ENCODE data around the gene DOCK11. TPM values are rescaled to one million over a fixed set of nuclear protein-coding genes. Genes with fewer than 3 reads are reported as not detected.
A peak's percentile ranks its signal among the peaks of the same experiment; 100 is the strongest.
"Not testable (repeated sequence)": the region's sequence is repeated elsewhere in the genome, so short reads cannot be mapped to it uniquely, and the experiment has no call there.

Gene DOCK11
- polyA plus RNA-seq (2012; ENCODE audit: missing spikeins) = 14.9 TPM

DNA sequence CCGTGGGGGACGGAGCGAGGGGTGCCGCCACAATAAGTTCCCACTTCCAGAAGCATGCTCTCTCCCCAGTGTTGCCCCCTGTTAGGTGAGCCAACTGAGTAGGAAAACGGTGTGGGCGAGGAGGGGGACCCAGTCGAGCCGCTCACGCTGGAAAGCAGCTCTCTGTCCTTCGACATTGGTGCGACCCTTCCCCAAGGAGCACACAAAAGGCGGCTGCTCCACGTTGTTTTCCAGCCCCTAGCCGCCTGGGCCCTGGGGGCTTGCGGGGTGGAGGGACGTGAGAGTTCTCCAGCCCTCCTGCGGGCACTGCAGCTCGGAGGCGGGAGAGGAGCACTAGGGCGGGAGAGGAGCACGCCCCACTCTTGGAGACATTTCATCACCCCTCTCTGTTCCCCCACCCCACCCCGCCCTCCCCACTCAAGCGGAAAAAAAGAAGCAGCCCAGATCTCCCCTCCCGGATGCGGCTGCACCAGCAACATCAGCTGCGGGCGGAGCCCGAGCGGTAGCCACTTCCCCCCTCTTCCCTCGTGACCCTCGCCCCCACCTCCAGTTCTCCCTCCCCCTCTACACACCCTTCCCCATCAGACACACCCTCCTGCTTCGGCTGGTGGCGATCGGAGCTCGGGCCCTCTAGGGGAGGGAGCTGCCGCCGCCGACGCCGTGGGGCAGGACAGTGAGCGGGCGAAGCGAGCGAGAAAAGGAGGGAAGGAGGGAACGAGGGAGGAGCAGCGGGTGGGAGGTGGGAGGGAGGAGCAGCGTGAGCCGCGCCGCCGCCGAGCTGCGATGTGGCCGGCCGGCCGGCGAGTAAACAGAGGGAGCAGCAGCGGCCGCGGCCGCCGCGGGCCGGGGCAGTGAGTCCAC, at the start of gene DOCK11:
Gene DOCK11 (plus strand): TSS at position 755 of the 861 bp plus-strand sequence. CDS start 157 bp downstream, outside the sequence.
- DNase-seq (ENCODE audit: insufficient read length) (peak; percentile 60), FAIRE-seq (peak; percentile 89)
- TF ChIP-seq TAF1 (IDR thresholded peaks at IDR 0.05; ENCODE audit: borderline replicate concordance, low read depth, low read length) (no peak), POLR2A (IDR thresholded peaks at IDR 0.05; ENCODE audit: low read depth, low read length) (no peak), POLR2AphosphoS5 (IDR thresholded peaks at IDR 0.05; ENCODE audit: low read depth, low read length) (no peak)

DNA sequence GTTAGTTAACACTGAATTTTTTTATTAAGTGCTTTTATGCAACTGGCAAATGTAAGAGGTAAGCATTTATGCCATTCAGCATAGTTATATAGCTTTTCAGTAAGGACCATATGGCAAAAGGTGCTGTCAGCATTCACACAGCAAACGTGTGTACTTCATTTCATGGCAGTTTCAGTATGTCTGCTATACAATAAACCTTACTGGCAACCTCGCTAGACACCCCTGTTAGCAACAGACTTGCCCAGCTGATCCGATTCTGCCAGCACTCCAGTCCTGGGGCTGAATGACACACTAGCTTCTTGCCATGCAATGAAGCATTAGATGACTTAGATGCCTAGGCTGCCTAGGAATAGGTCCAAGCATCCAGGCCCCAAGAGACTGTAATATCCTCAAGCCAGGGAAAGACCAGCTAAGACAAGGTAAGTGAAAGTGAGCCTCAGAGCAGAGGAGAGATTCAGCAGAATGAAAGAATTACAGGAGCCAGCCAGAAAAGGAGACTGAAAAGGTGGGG, 47.3 kb upstream of the DOCK11 start:
- no peak for FAIRE-seq
- no peak for DNase-seq (ENCODE audit: insufficient read length)
- TF ChIP-seq POLR2A (IDR thresholded peaks at IDR 0.05; ENCODE audit: low read depth, low read length) = no peak
- TF ChIP-seq TAF1 (IDR thresholded peaks at IDR 0.05; ENCODE audit: borderline replicate concordance, low read depth, low read length) = no peak
- no peak for TF ChIP-seq POLR2AphosphoS5 (IDR thresholded peaks at IDR 0.05; ENCODE audit: low read depth, low read length)

DNA sequence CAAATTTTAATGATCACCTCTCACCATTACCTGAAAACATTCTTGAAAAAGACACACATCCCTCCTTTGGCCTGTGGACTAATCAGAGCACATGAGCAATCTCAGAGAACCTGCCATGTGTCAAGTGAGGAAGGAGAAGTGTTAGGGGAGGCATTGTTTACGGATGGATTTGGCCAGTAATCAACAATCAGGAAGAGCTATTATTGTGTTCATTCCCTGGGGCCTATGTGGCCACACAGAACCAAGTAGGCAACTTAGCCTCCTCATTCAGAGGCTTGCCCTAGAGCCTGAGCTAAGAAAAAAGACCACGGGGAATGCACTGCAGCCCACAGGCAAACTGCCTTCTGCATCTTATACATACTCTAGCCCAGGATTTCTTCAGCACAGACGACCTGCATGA, 40.6 kb upstream of the DOCK11 start:
- no peak for DNase-seq (ENCODE audit: insufficient read length)
- no peak for FAIRE-seq
- no peak for TF ChIP-seq POLR2A (IDR thresholded peaks at IDR 0.05; ENCODE audit: low read depth, low read length)
- no peak for TF ChIP-seq TAF1 (IDR thresholded peaks at IDR 0.05; ENCODE audit: borderline replicate concordance, low read depth, low read length)
- TF ChIP-seq POLR2AphosphoS5 (IDR thresholded peaks at IDR 0.05; ENCODE audit: low read depth, low read length) = no peak

DNA sequence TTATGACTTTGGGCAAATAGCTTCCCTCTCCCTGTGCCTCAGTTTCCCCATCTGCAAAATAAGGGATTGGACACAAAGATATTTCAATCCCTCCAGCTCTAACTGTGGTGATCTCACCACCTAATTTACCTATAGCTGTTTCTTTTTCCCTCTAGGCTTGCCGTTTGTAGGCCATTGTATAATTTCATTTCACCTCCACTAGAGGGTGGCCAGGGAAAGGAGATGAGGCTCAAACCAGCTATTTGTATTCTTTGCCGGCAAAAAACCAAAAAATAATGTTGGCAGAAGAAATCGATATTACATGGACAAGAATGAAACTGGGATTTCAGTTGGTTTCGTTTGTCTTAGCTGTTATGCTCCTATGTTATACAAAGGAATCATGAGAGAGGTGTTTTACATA, 36.1 kb upstream of the DOCK11 start:
- peak; percentile 13 for DNase-seq (ENCODE audit: insufficient read length)
- peak; percentile 14 for FAIRE-seq
- TF ChIP-seq TAF1 (IDR thresholded peaks at IDR 0.05; ENCODE audit: borderline replicate concordance, low read depth, low read length) (no peak), POLR2AphosphoS5 (IDR thresholded peaks at IDR 0.05; ENCODE audit: low read depth, low read length) (no peak), POLR2A (IDR thresholded peaks at IDR 0.05; ENCODE audit: low read depth, low read length) (no peak)

DNA sequence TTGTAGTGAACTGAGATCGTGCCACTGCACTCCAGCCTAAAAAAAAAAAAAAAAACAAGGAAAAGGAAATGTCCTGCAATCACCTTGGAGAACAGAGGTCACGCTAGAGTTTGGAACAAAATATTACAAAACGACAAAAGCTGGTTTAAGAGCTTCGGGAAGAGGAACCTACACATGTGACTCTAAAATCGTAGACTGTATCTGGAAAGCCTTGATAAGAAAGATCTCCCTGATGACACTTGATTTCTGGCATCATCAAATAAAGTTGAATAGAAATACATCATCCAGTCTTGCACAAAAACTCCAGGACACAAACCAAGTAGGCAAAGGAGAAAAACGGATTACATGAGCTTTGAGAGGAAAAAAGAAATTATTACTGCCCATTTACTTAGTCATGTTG, 31.1 kb upstream of the DOCK11 start:
- DNase-seq (ENCODE audit: insufficient read length) (no peak), FAIRE-seq (no peak)
- TF ChIP-seq TAF1 (IDR thresholded peaks at IDR 0.05; ENCODE audit: borderline replicate concordance, low read depth, low read length) = no peak
- no peak for TF ChIP-seq POLR2AphosphoS5 (IDR thresholded peaks at IDR 0.05; ENCODE audit: low read depth, low read length)
- no peak for TF ChIP-seq POLR2A (IDR thresholded peaks at IDR 0.05; ENCODE audit: low read depth, low read length)

DNA sequence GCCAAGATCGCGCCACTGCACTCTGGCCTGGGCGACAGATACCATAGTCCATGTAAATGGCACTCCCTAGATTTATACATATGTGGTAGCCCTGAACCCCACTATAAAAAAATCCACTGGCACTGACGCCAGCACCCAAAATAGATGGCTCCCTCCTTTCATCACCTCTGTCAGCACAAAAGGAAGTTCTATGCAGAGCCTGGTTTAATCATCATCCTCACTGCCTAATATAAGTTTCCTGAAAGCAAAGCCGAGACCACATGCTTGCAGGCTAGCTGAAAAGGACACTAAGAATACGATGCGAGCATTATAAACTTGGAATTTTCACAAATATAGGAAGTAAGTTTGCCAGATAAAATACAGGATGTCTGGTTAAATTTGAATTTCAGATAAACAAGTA, 27.5 kb upstream of the DOCK11 start:
- TF ChIP-seq POLR2AphosphoS5 (IDR thresholded peaks at IDR 0.05; ENCODE audit: low read depth, low read length) = no peak
- TF ChIP-seq POLR2A (IDR thresholded peaks at IDR 0.05; ENCODE audit: low read depth, low read length) = no peak
- TF ChIP-seq TAF1 (IDR thresholded peaks at IDR 0.05; ENCODE audit: borderline replicate concordance, low read depth, low read length) = no peak
- FAIRE-seq = no peak
- no peak for DNase-seq (ENCODE audit: insufficient read length)

DNA sequence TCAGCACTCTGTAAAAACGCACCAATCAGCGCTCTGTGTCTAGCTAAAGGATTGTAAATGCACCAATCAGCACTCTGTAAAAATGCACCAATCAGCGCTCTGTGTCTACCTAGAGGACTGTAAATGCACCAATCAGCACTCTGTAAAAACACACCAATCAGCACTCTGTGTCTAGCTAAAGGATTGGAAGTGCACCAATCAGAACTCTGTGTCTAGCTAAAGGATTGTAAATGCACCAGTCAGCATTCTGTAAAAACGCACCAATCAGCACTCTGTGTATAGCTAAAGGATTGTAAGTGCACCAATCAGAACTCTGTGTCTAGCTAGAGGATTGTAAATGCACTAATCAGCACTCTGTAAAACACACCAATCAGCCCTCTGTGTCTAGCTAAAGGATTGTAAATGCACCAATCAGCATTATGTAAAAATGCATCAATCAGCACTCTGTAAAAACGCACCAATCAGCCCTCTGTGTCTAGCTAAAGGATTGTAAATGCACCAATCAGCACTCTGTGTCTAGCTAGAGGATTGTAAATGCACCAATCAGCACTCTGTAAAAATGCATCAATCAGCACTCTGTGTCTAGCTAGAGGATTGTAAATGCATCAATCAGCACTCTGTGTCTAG, 24.8 kb upstream of the DOCK11 start:
- not testable (repeated sequence) for DNase-seq (ENCODE audit: insufficient read length); FAIRE-seq

DNA sequence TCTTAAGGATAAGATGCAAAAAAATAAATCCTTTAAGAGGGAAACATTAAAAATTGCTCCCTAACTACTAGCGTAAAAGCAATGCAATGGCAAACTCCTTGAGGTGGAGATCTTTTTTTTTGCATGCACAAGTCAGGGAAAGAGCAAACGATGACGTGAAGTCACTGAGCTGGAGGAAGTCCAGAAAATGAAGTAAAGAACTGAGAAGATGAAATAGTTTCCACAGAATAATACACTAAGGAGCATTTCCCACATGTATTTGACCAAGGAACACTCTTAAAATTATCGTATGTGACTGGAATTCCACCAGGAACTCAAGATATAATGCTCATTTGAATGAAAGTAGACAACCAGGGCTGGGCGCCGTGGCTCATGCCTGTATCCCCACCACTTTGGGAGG, 21.0 kb upstream of the DOCK11 start:
- FAIRE-seq = no peak
- TF ChIP-seq POLR2A (IDR thresholded peaks at IDR 0.05; ENCODE audit: low read depth, low read length) (no peak), TAF1 (IDR thresholded peaks at IDR 0.05; ENCODE audit: borderline replicate concordance, low read depth, low read length) (no peak), POLR2AphosphoS5 (IDR thresholded peaks at IDR 0.05; ENCODE audit: low read depth, low read length) (no peak)
- DNase-seq (ENCODE audit: insufficient read length) = no peak

DNA sequence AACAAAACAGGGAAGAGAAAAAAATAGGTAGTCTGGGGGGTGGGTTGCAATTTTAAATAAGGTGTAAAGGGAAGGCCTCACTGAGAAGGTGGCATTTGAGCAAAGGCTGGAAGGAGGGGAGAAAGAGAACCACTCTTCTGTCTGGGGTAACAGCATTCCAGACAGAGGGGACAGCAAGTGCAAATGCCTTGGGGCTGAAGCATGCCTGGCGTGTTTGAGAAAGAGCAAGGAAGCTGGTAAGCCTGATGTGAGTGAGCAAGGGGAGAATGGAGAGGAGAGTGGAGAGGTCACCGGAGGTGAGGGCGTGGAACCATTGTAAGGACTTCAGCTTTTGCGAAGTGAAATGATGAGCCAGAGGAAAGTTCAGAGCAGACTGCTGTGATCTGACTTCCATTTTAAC, 19.7 kb upstream of the DOCK11 start:
- no peak for TF ChIP-seq POLR2AphosphoS5 (IDR thresholded peaks at IDR 0.05; ENCODE audit: low read depth, low read length)
- no peak for TF ChIP-seq TAF1 (IDR thresholded peaks at IDR 0.05; ENCODE audit: borderline replicate concordance, low read depth, low read length)
- no peak for TF ChIP-seq POLR2A (IDR thresholded peaks at IDR 0.05; ENCODE audit: low read depth, low read length)
- DNase-seq (ENCODE audit: insufficient read length) (no peak), FAIRE-seq (no peak)

DNA sequence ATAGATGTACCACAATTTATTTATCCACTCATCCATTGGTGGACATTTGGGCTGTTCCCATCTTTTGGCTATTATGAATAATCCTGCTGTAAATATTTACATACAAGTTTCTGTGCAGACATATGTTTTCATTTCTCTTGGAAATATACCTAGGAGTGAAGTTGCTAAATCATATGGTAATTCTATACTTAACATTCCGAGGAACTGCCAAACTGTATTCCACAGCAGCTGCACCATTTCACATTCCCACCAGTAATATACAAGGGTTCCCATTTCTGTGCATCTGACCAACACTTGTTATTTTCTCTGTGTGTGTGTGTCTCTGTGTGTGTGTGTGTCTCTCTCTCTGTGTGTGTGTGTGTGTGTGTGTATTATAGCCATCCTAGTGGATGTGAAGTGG, 15.4 kb upstream of the DOCK11 start:
- DNase-seq (ENCODE audit: insufficient read length) (no peak), FAIRE-seq (no peak)
- TF ChIP-seq POLR2AphosphoS5 (IDR thresholded peaks at IDR 0.05; ENCODE audit: low read depth, low read length) (no peak), POLR2A (IDR thresholded peaks at IDR 0.05; ENCODE audit: low read depth, low read length) (no peak), TAF1 (IDR thresholded peaks at IDR 0.05; ENCODE audit: borderline replicate concordance, low read depth, low read length) (no peak)

DNA sequence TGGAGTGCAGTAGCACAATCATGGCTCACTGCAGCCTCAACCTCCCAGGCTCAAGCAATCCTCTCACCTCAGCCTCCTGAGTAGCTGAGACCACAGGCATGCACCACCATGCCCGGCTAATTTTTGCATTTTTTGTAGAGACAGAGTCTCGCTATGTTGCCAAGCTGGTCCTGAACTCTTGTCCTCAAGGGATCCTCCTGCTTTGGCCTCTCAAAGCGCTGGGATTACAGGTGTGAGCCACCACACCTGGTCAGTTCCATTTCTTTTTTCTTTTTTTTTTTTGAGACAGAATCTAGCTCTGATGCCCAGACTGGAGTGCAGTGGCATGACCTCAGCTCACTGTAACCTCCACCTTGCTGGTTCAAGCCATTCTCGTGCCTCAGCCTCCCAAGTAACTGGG, 13.2 kb upstream of the DOCK11 start:
- not testable (repeated sequence) for DNase-seq (ENCODE audit: insufficient read length); FAIRE-seq
